ENCODE data around the gene ZNF536.

The ZNF536 gene

GRCh38 chr19:30361721-30362120, 10.5 kb upstream of the ZNF536 start:
- DNase-seq = peak in 7 of 56 donors; percentile 24 to 56 (median 49)

GRCh38 chr19:30362156-30362754, 9.9 kb upstream of the ZNF536 start:
- no peak for DNase-seq

GRCh38 chr19:30363073-30363472, 9.1 kb upstream of the ZNF536 start:
- DNase-seq = no peak

DNA sequence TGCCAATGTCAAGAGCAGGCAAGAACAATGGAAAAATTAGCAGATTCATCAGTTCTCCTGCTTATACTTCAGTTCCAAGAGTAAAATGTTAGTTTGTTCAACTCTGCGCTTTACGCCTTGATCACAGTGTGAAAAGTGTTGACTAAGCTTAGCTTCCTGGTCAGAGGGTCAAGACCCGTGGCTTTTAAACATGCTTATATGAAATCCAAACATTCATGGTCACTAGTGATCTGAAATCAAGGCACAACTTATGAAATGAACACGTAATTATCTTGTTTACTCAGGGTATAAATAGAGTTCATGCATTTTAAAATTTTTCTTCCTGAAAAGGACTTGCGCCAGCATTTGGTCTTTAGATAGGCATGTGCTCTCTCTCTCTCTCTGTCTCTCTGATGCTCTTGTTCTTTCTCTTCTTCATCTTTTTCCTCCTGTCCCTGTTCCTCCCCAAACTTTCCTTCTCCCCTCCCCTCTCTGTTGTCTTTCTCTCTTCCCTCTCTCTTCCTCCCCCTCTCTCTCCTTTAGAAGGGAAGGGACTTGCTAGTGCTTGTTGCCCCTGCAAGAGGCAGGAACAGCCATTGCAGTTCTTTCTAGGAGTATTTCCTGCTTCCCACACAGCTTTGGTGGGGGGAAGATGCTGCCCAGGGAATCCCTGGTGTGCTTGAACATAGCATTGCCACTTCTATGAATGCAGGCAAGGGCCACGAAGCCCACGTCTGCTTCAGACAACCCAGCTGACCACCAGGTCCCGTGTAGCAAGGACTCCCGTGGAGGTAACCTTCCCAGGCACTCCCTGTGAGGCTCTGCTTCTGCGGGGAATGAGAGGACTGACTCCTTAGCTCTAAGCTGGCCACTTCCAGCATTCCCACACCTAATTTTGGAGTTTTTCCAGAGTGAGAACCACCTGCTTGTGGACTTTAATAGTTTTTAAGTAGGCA, 7.1 kb upstream of the ZNF536 start:
- no peak for DNase-seq

- DNase-seq = no peak
These were observed 5.9 kb upstream of the ZNF536 start for GRCh38 chr19:30366282-30366681.

GRCh38 chr19:30367006-30367405, 5.2 kb upstream of the ZNF536 start:
- DNase-seq = no peak

GRCh38 chr19:30367421-30367820, 4.8 kb upstream of the ZNF536 start:
- no peak for DNase-seq

- DNase-seq = no peak
These were observed 2.4 kb upstream of the ZNF536 start for GRCh38 chr19:30369833-30370232.

- DNase-seq = peak in 24 of 56 donors; percentile 20 to 79 (median 46)
These were observed 885 bp upstream of the ZNF536 start for GRCh38 chr19:30371161-30371836.

GRCh38 chr19:30373593-30373992, 1.4 kb downstream of the ZNF536 start:
- DNase-seq = peak in 14 of 56 donors; percentile 15 to 50 (median 27)

GRCh38 chr19:30374539-30374864, 2.3 kb downstream of the ZNF536 start:
- no peak for DNase-seq

- peak in 17 of 56 donors; percentile 16 to 72 (median 41) for DNase-seq
These were observed 2.8 kb downstream of the ZNF536 start for GRCh38 chr19:30374865-30375552.

- DNase-seq = no peak
These were observed 3.4 kb downstream of the ZNF536 start for GRCh38 chr19:30375553-30376031.

GRCh38 chr19:30376272-30376671, 4.1 kb downstream of the ZNF536 start:
- no peak for DNase-seq

DNA sequence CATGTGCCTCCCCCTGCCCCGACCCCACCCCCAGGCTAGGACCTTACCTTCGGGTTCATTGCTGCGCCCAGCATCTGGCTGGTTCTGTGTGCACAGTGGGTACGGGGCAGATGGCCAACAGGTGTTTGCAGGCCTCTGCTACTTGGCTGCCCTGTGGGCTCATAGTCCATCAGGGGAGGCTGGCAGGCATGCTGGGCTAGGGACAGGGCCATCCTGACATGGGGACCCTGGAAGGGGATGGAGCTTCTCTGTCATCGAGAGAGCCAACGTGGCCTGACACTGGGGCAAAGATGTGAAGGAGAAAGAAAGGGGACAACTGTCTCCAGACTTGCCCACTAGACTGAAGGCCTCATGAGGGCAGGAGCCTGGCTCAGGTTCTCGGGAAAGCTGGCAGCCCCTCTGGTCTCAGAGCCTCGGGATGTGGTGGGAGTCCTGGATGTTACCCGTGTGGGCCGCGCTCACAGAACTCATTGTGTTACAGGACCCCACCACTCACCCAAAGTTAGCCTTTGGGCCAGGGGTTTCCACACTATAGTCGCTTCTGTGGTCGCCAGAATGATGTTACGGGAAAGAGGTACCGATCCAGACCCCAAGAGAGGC, 4.7 kb downstream of the ZNF536 start:
- no peak for DNase-seq

DNA sequence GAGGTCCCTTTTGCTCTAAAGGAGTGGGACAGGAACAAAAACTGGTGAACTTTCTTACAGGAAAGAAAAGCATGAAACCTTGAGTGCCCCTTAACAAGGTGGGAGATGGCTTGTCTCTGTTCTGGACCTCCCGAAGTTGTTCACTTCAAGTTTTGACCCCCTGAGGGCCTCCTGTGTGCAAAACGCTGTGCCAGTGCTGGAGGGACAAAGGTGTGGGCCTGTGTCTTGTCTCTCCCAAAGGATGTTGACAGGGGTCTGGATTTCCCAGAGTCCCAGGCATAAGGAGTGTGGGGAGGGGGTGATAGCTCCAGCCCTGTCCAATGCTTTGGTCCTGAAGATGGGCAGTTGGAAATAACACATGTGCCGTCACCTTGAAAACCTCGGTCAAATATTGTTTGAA, 6.5 kb downstream of the ZNF536 start:
- DNase-seq = no peak

DNA sequence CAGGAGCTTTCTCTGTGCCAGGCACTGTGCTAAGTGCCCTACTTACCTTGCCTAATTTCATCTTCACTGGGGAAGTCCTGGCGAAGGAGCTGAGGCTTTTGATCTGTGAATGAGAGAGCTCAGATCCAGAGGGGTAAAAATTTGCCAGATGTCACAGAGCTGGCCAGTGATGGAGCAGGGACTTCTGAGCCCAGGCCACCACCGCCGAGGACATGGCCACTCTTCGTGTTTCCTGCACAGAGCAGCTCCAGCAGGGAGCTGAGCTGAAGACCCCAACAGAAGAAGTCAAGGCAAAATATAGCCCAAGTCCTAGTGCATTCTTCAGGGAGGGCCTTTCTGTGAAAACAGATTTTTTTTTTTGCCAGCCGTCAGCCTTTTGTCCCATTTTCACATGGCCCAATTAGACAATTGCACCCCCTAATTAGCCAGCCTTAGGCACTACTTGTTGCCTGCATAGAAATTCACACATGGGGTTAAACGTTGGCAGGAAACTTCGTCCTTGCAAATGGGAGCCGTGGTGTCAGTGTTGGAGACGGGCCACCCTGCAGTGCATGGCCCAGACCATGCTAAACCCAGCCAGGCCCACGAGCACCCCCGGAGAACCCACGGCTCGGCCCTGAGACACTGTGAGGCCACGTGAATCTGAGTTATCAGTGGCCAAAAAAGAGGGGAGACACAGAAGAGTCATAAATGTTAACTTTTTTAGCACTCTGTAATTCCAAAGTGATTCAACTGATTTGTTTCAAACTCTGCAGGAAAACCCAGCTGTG, 7.8 kb downstream of the ZNF536 start:
- peak in 2 of 56 donors; percentile 15 to 33 for DNase-seq

GRCh38 chr19:30381366-30381765, 9.2 kb downstream of the ZNF536 start:
- no peak for DNase-seq

DNA sequence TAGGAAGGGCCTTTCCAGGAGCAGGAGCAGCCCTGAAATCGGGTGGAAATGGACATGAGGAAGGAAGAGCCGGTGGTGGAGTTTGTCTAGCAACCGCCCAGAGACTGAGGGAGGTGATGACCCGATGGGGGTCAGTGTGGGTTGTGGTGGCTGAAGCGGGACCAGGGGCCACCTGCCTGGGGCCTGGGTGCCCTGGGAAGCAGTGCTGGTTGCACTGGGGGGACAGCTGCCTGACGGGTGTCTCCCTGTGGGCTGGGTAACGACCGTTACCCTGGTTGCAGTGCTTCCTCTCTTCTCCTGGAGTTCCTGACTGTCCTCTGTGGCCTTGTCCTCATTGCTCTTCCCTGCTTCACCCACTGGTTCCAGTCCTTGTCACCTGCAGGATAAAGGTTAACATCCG, 13.0 kb downstream of the ZNF536 start:
- no peak for DNase-seq

GRCh38 chr19:30385666-30386065, 13.5 kb downstream of the ZNF536 start:
- DNase-seq = no peak
